K562 (cell line): ENCODE measurements around the gene MDC1. TPM values are rescaled to one million over a fixed set of nuclear protein-coding genes. Genes with fewer than 3 reads are reported as not detected.

Experiments
- CHD1 ChIP-seq: fragments of 200-600 bp; sonication (generic); IDR thresholded peaks from one replicate; pipeline ENCODE4 v1.6.1; 2012; ENCODE audit warnings: mild to moderate bottlenecking, moderate library complexity, low read length, inconsistent platforms
- FOXP4 ChIP-seq: sonication (generic); formaldehyde crosslinking; IDR thresholded peaks from 2 replicates; pipeline ENCODE4 v1.8.0; 2022; ENCODE audit warnings: mild to moderate bottlenecking, missing genetic modification reagents, borderline replicate concordance
- KDM5B ChIP-seq: fragments of 200-600 bp; sonication (generic); IDR thresholded peaks from 2 replicates; pipeline ENCODE4 v1.6.1; 2012; ENCODE audit warnings: low read depth, mild to moderate bottlenecking, moderate library complexity, low read length, control low read depth, inconsistent platforms; ENCODE audit not compliant: insufficient replicate concordance
- L3MBTL2 ChIP-seq: fragments of 450-650 bp; IDR thresholded peaks from 2 replicates; pipeline ENCODE4 v1.6.1; 2016; ENCODE audit warnings: mild to moderate bottlenecking, moderate library complexity
- NR2C2 ChIP-seq, 2 experiments: fragments of 200-800 bp in 1 of 2; sonication (Bioruptor generic) in 1 of 2; sonication (generic) in 1 of 2; formaldehyde crosslinking in 1 of 2; IDR thresholded peaks; 2 replicates each; pipeline versions ENCODE4 v1.6.1 to v1.8.0; 2016 to 2022; ENCODE audit warnings: mild to moderate bottlenecking in 1 of 2, missing compliant biosample characterization in 1 of 2, missing genetic modification characterization in 1 of 2, missing genetic modification reagents in 1 of 2
- PURB ChIP-seq: sonication (generic); formaldehyde crosslinking; IDR thresholded peaks from 2 replicates; pipeline ENCODE4 v1.9.0; 2021; ENCODE audit warnings: low read depth, mild to moderate bottlenecking, missing genetic modification reagents
- SP1 ChIP-seq: sonication (generic); formaldehyde crosslinking; IDR thresholded peaks from 2 replicates; pipeline ENCODE4 v1.8.1; 2022; ENCODE audit warnings: mild to moderate bottlenecking, missing genetic modification reagents
- XRCC5 ChIP-seq: fragments of 200-400 bp; formaldehyde crosslinking; IDR thresholded peaks from 2 replicates; pipeline ENCODE4 v1.6.1; 2017; ENCODE audit warnings: low read depth, mild to moderate bottlenecking, low read length
- ZBTB1 ChIP-seq: sonication (generic); formaldehyde crosslinking; IDR thresholded peaks from 2 replicates; pipeline ENCODE4 v1.8.1; 2023; ENCODE audit warnings: missing genetic modification reagents, low read depth, mild to moderate bottlenecking, borderline replicate concordance
- ZNF124 ChIP-seq: sonication (generic); formaldehyde crosslinking; IDR thresholded peaks from 2 replicates; pipeline ENCODE4 v1.8.1; 2022; ENCODE audit warnings: missing genetic modification reagents
- ZNF431 ChIP-seq: sonication (generic); formaldehyde crosslinking; IDR thresholded peaks from 2 replicates; pipeline ENCODE4 v1.8.0; 2022; ENCODE audit warnings: mild to moderate bottlenecking, missing genetic modification reagents
- ZNF511 ChIP-seq: sonication (generic); formaldehyde crosslinking; IDR thresholded peaks from 2 replicates; pipeline ENCODE4 v1.8.0; 2022; ENCODE audit warnings: mild to moderate bottlenecking, missing genetic modification reagents
- ZNF740 ChIP-seq, 3 experiments: fragments of 200-800 bp in 1 of 3; sonication (Bioruptor generic) in 1 of 3; sonication (generic) in 1 of 3; formaldehyde crosslinking in 1 of 3; IDR thresholded peaks; 2 replicates each; pipeline versions ENCODE4 v1.6.1 to v1.8.0; 2016 to 2022; ENCODE audit warnings: mild to moderate bottlenecking in 2 of 3, missing compliant biosample characterization in 2 of 3, missing genetic modification characterization in 2 of 3, missing genetic modification reagents in 1 of 3
- polyA plus RNA-seq, 8 experiments: library from polyadenylated mRNA; depleted of rRNA in 4 of 8; stranded (reverse) in 5 of 8; unstranded in 3 of 8; fragments of >200 nt; fragmentation: Nextera tagmentation in 2 of 8; fragmentation: Illumina TruSeq in 1 of 8; extraction: Ambion mirVana in 2 of 8; extraction: Trizol in 1 of 8; gene quantifications; 2 replicates each; pipeline versions ENCODE4 v1.2.1 to v1.2.3, GENCODE V29; 2011 to 2014; ENCODE audit warnings: inconsistent platforms in 1 of 8, missing spikeins in 1 of 8
- total RNA-seq, 7 experiments: library from RNA; depleted of rRNA in 6 of 7; stranded (reverse); fragments of >200 nt in 6 of 7; fragmentation: Illumina TruSeq in 2 of 7; extraction: Trizol in 2 of 7; gene quantifications; 2 replicates each; pipeline versions ENCODE4 v1.2.1 to v1.2.3, GENCODE V29; 2011 to 2021; ENCODE audit warnings: low replicate concordance in 1 of 7
- TF ChIP-seq, protein P1 (sequence below): fragments of 450-650 bp; IDR thresholded peaks from 2 replicates; pipeline ENCODE4 v1.6.1; 2014; ENCODE audit warnings: low read depth, mild to moderate bottlenecking, moderate library complexity, borderline replicate concordance
- TF ChIP-seq, protein P2 (sequence below): sonication (generic); formaldehyde crosslinking; IDR thresholded peaks from 2 replicates; pipeline ENCODE4 v1.9.0; 2022; ENCODE audit warnings: mild to moderate bottlenecking, missing genetic modification reagents
- TF ChIP-seq, protein P3 (sequence below), 3 experiments: IDR thresholded peaks in 2 of 3; conservative IDR thresholded peaks in 1 of 3; 2 replicates each; pipeline ENCODE4 v1.5.1; 2011 to 2012; ENCODE audit warnings: low read length in 3 of 3, mild to moderate bottlenecking in 3 of 3, control low read depth in 2 of 3, improper control_type of control experiment in 1 of 3, inconsistent platforms in 1 of 3, low read depth in 1 of 3, mixed read lengths in 1 of 3, moderate library complexity in 1 of 3; ENCODE audit not compliant: insufficient read depth in 2 of 3

Gene MDC1
- total and polyA plus RNA-seq, 9 of the 15 experiments (the other 6 are each of a cell fraction or from before 2014, with no cell fraction given): 8.2 to 114 (median 20.0) TPM

DNA sequence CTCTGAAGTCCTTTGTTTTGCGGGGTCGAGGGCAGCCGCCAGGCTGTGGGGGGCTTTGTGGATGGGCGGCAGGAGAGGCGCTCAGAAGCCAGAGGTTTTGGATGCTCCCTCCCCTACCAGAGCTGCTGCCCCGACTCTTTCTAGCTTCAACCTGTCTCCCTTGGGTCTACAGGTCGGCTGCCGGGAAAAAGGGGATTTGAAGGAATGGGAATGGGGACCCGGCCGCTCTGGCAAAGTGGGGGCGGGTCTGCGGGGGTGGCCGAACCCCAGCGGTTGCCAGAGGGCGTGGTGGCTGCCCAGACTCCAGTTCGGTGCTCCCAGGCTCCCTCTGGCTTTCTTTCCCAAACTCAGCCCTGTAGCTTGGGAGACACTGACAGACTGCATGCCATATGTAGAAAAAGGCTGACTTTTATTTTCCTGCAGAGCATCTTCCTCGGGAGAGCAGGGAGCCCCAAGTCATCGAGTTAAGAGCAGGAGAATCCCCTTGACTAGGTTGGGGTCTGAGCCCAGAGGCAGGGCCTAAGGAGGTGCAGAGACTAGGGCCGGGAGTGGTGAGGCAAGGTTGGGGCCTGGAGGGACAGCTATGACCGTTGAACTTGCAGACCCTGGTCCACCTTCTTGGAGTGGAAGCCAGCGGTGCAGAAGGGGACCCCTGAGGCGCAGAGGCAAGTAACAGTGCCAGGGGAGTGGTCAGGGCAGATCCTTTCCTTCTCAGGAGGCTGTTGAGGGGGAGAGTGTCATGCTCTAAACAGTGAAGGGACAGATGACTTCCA lies 29.2 kb downstream of the MDC1 start (continued):
- peak; percentile 17 for TF ChIP-seq KDM5B
- TF ChIP-seq, protein P1, sequence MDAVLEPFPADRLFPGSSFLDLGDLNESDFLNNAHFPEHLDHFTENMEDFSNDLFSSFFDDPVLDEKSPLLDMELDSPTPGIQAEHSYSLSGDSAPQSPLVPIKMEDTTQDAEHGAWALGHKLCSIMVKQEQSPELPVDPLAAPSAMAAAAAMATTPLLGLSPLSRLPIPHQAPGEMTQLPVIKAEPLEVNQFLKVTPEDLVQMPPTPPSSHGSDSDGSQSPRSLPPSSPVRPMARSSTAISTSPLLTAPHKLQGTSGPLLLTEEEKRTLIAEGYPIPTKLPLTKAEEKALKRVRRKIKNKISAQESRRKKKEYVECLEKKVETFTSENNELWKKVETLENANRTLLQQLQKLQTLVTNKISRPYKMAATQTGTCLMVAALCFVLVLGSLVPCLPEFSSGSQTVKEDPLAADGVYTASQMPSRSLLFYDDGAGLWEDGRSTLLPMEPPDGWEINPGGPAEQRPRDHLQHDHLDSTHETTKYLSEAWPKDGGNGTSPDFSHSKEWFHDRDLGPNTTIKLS: 0 out of 2 replicates have a peak, but pooled peaks have one; percentile 23
- TF ChIP-seq, protein P2, sequence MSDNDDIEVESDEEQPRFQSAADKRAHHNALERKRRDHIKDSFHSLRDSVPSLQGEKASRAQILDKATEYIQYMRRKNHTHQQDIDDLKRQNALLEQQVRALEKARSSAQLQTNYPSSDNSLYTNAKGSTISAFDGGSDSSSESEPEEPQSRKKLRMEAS (CRISPR knock-in tag): peak; percentile 57; the same call in 1 of the 2 replicates
- 0 out of 2 replicates have a peak, but pooled peaks have one; percentile 6 for TF ChIP-seq L3MBTL2
- TF ChIP-seq NR2C2 (CRISPR knock-in tag; IDR thresholded peaks at IDR 0.05): no peak
- TF ChIP-seq NR2C2 (tag; IDR thresholded peaks at IDR 0.05): 0 out of 2 replicates have a peak, but pooled peaks have one; percentile 10
- TF ChIP-seq ZNF511: 0 out of 2 replicates have a peak, but pooled peaks have one; percentile 5
- TF ChIP-seq, protein P3, sequence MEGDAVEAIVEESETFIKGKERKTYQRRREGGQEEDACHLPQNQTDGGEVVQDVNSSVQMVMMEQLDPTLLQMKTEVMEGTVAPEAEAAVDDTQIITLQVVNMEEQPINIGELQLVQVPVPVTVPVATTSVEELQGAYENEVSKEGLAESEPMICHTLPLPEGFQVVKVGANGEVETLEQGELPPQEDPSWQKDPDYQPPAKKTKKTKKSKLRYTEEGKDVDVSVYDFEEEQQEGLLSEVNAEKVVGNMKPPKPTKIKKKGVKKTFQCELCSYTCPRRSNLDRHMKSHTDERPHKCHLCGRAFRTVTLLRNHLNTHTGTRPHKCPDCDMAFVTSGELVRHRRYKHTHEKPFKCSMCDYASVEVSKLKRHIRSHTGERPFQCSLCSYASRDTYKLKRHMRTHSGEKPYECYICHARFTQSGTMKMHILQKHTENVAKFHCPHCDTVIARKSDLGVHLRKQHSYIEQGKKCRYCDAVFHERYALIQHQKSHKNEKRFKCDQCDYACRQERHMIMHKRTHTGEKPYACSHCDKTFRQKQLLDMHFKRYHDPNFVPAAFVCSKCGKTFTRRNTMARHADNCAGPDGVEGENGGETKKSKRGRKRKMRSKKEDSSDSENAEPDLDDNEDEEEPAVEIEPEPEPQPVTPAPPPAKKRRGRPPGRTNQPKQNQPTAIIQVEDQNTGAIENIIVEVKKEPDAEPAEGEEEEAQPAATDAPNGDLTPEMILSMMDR (IDR thresholded peaks at IDR 0.05 in 2 of 3, conservative IDR thresholded peaks at IDR 0.05 in 1 of 3; ENCODE audit: insufficient read depth in 2 of 3, low read depth in 1 of 3, low read length in 3 of 3): peak in 1 of 3 experiments; percentile 27; a peak in 1 of 6 replicates
- 0 out of 2 replicates have a peak, but pooled peaks have one; percentile 2 for TF ChIP-seq FOXP4 (CRISPR knock-in tag)
- no peak for TF ChIP-seq XRCC5
- TF ChIP-seq PURB (CRISPR knock-in tag): no peak
- TF ChIP-seq ZBTB1 (CRISPR knock-in tag): 0 out of 2 replicates have a peak, but pooled peaks have one; percentile 27
- peak; percentile 65 for TF ChIP-seq CHD1
- TF ChIP-seq ZNF740 (CRISPR knock-in tag; IDR thresholded peaks at IDR 0.05): 0 out of 2 replicates have a peak, but pooled peaks have one; percentile 0
- TF ChIP-seq ZNF740 (tag; IDR thresholded peaks at IDR 0.05): no peak
- 0 out of 2 replicates have a peak, but pooled peaks have one; percentile 29 for TF ChIP-seq ZNF431 (CRISPR knock-in tag)
- 0 out of 2 replicates have a peak, but pooled peaks have one; percentile 12 for TF ChIP-seq SP1 (CRISPR knock-in tag)
- TF ChIP-seq ZNF124 (CRISPR knock-in tag): no peak
